Hypothalamus (tissue), 51 donors: ENCODE measurements around the gene PAQR7.

ENCODE experiments used
- DNase-seq, 51 donors: peaks; one replicate each; lab custom pipeline; 2025; lab: John Stamatoyannopoulos, UW

The PAQR7 gene

DNA sequence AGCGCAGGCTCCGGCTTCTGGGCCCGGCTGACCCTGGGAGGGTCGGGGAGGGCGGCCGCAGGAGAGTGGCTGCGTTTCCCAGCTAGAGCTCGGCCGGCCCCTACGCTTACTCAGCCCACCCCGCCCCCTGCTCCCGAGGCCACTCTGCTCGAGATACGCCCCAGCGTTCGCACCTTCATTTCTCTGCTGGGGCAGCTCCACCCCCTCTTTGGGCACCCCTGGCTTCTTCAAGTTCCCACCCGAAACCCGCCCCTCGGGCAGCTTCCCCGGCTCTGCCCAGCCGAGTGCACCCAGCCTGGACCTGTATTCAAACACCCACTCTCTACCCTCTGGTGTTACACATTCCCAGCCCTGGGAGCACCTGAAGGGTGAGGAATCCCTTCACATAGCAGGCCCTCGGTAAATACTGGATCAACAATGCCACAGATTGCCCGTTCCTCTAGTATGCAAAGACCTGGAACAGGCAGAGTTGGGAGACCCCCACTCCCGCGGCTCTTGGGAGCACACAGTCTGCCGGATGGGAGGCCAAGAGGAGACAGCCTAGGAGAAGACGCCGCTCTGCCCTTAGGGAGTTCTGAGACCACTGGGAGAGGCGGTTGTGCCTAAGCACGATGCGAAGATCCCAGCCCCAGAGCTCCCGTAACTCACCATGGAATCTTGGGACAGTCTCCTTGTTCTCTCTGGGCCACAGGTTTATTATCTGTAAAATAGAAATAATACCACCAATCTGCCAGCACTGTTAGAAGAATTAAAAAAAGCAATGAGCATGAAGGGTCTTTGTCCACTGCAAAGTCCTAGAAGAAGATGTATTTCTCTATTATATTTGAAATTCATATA is 566 bp upstream of the PAQR7 start:
- peak in 5 of 51 donors; percentile 49 to 66 (median 53) for DNase-seq

DNA sequence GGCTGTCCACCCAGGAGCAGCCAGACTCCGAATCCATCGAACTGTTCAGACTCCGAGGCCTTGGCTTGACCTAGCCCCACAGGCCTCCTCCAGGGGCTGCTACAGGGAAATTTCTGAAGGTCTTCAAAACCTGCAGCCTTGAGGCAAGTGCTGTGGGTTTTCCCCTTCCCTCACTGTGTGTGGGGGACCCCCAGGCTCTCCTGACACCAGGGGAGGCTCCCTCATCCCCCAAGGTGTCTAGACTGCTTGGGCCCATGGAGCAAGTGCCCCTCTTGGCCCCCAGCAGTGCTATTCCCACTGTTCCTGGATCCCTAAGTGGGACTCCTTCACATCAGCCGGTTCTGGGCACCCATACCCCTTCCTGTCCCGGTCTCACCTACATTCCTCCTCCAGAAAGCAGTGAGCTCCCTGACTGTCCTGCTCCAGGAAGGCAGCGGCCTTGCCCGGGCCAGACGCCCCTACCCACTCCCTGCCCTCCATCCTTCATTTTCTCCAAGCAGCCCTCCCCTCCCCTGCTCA is 814 bp downstream of the PAQR7 start:
- DNase-seq: no peak

GRCh38 chr1:25874209-25874608 is 1.3 kb downstream of the PAQR7 start:
- no peak for DNase-seq

DNA sequence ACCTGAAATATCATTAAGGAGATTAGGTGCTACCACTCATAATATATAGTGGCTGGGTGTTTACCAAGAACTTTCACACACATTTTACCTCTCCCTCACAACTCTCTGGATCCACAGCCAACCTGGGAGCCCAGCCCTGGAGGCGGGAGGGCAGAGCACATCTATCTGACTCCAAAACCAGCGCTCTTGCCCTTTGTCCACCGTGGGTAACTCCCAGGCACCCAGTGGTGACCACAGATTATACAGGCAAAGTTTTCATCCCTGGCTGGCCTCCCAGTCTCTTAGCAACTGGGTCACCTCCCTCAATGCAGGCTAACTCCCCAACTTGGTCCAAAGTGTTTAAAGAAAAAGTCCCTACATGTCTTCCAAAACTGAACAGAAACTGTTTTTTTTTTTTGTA is 2.4 kb downstream of the PAQR7 start:
- DNase-seq: peak in 5 of 51 donors; percentile 8 to 18 (median 15)

- no peak for DNase-seq
Measured at GRCh38 chr1:25872713-25873112, 2.8 kb downstream of the PAQR7 start.

- no peak for DNase-seq
Measured at GRCh38 chr1:25871704-25872494, 3.6 kb downstream of the PAQR7 start.

GRCh38 chr1:25871086-25871703 is 4.3 kb downstream of the PAQR7 start:
- no peak for DNase-seq

- no peak for DNase-seq
Measured at GRCh38 chr1:25870614-25871013, 4.9 kb downstream of the PAQR7 start.

- DNase-seq: no peak
Measured at GRCh38 chr1:25869909-25870606, 5.5 kb downstream of the PAQR7 start.

DNA sequence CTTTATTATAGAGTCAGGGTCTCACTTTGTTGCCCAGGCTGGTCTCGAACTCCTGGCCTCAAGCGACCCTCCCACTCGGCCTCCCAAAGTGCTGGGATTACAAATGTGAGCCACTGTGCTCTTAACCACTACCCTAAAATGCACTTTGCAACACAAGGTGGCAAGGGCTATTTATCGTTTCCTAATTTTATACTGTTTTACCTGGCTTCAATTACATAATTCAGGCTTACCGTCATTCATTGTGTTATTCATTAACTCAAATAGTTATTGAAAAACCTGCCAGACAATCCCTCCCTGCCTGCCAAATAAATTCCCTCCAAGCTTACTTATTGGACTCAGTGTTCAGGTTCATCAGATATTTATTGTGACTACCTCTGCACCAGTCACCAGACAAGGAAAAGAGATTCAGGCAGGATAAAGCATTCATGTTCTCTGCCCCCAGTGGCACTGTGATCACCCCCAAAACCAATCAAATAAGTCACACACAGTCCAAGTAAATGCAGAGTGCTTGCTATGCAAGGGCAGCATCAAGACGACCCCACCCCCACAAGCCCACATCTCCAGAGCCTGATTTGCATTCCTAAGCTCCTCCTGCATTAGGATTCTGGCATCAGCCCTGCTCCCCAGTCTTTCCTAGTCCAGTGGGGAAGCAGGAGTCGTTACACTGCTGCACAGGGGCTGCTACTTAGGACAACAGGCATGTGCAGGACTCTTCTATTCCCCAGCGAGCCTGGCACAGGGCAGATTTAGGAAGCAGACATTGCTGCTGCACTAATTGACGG is 8.1 kb downstream of the PAQR7 start:
- DNase-seq: no peak

DNA sequence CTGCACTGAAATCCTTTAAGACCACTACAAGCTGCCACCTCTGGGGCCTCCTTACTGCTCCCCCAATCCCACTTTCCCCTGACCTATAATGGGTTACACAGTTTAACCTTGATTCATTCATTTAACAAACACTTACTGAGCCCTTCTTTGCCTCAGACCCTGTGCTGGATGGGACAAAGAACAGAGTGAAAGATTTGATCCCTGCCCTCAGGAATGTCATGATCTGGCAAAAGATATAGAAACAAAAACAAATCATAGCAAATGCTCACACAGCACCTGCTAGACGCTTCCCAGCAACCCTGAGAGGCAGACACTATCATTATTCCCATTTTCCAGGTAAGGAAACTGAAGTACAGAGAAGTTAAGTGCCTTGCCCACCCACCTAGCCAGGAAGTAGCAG is 9.2 kb downstream of the PAQR7 start:
- DNase-seq: no peak

- no peak for DNase-seq
Measured at GRCh38 chr1:25864434-25864833, 11.1 kb downstream of the PAQR7 start.

GRCh38 chr1:25863486-25864262 is 11.8 kb downstream of the PAQR7 start:
- no peak for DNase-seq

- DNase-seq: no peak
Measured at GRCh38 chr1:25862785-25863485, 12.6 kb downstream of the PAQR7 start.

DNA sequence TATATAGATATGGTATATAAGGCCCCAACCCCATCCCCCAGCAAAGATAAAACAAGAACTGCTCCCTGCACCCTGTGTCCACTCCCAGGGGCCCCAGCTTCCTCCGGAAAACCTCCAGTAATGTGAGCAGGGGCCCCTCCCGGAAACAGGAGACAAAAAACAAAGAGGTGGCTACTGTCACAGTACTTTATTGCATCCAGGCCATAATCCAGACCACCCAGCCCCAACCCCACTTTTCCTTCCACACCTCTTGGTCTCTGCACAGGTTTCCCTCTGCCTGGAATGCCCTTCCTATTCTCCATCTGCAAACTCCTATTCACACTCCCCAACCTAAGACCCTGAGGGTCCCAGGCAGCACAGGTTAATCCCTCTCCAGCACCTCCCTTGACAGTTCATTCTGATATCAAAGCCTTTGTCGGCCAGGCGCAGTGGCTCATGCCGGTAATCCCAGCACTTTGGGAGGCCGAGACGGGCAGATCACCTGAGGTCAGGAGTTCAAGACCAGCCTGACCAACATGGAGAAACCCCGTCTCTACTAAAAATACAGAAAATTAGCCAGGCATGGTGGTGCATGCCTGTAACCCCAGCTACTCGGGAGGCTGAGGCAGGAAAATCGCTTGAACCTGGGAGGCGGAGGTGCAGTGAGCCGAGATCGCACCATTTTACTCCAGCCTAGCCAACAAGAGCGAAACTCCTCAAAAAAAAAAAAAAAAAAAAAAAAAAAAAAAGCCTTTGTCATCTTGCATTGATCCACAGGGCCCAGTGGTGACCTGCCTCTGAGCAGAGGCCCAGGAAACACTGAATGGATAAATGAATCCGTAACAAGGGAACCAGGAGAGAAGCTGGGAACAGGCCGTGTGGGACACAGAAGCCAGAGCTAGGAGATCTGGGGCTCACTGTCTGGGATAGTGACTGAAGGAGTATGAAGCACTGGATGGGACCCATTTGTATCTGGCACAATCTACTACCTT is 13.9 kb downstream of the PAQR7 start:
- peak in 1 of 51 donors; percentile 14 for DNase-seq

DNA sequence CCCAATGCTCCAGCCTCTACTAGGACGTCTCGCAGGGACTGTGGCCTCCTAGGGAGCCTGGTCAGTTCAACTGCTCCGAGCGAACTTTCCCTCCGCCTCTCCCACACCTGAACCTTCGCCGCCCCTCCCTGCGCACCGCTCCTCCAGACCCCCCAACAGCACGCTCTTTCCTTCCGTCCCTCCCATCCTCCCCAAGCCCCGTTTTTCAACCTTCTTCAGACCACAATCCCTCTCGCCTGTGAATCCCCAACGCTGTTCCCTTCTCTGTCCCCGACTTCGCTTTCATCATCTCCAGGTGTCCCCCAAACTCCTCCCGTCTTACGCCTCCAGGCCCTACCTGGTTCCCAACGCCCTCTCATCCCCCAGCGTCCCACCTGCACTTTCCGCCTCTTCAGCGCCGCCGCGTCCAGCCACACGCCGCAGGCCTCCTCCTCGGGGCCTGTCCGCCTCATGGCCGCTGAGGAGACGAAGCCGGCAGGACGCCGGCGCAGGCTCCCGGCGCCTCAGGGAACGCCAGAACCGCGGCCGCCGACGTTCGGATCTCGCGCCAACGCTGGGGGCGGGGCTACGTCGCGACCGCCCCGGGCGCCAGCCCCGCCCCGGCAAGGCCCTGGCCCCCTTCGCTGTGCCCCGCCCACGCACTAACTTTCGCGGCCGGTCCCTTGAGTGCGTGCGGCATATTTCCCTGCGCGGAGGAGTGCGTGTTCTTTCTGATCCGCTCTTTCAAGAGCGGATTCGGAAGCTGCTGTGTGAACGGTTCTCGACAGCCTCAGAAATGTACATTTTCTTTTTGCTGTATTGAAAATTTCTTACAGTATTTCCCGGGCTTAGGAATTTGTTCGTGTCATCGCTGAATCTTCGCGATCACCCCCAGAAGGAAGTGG is 16.4 kb downstream of the PAQR7 start, which contains the start of gene AUNIP:
AUNIP (minus strand) TSS at position 552 of the 884 bp plus-strand sequence; CDS start at position 452, 100 bp downstream.
- DNase-seq: peak in 45 of 51 donors; percentile 15 to 75 (median 53)
